ENCODE measurements around the gene BIN2. TPM values are rescaled to one million over a fixed set of nuclear protein-coding genes. Genes with fewer than 3 reads are reported as not detected.

Gene BIN2
- total RNA-seq, 1 donor from 2014 or later, result 0.18 TPM

DNA sequence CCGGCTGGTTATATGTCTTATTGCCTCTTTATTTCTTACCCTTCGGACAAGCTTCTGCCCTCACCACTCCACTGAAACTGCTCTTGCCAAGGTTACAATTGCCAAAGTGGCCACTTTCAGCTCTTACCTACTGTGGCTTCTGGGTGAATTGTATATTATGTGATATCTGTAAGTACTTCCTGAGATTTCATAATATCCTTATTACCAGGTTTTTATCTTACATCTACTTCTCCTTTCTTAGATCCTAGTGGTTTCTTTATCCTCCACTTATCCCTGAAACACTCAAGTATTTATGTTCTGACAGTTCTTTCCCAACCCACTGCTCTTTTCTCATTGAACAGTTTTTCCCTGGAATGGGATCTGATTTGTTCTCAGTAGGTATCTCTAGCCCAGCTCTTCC is 12.0 kb upstream of the BIN2 start:
- peaks cover 4% of the 10 kb centered on the region for H3K4me1 Mint-ChIP-seq
- H3K27me3 Mint-ChIP-seq (ENCODE audit: low read depth), result no peaks in the 10 kb centered on the region
- no peak for TF ChIP-seq CTCF (IDR thresholded peaks at IDR 0.05; ENCODE audit: unreplicated experiment)
- no peak overlapping the region for H3K27ac Mint-ChIP-seq
- DNase-seq (ENCODE audit: low spot score in 2 of 2, unreplicated experiment in 2 of 2), result no peak
- H3K36me3 Mint-ChIP-seq, result no peaks in the 10 kb centered on the region
- H3K9me3 Mint-ChIP-seq, result no peaks in the 10 kb centered on the region
- no peak overlapping the region for H3K4me3 Mint-ChIP-seq

GRCh38 chr12:51334764-51335163 is 10.8 kb upstream of the BIN2 start:
- H3K36me3 Mint-ChIP-seq, result no peaks in the 10 kb centered on the region
- no peak overlapping the region for H3K27ac Mint-ChIP-seq
- DNase-seq (ENCODE audit: low spot score in 2 of 2, unreplicated experiment in 2 of 2), result no peak
- no peaks in the 10 kb centered on the region for H3K9me3 Mint-ChIP-seq
- peaks cover 4% of the 10 kb centered on the region for H3K4me1 Mint-ChIP-seq
- H3K4me3 Mint-ChIP-seq, result no peak overlapping the region
- TF ChIP-seq CTCF (IDR thresholded peaks at IDR 0.05; ENCODE audit: unreplicated experiment), result no peak
- no peaks in the 10 kb centered on the region for H3K27me3 Mint-ChIP-seq (ENCODE audit: low read depth)

GRCh38 chr12:51333536-51333935 is 9.6 kb upstream of the BIN2 start:
- no peaks in the 10 kb centered on the region for H3K27me3 Mint-ChIP-seq (ENCODE audit: low read depth)
- peaks cover 4% of the 10 kb centered on the region for H3K4me1 Mint-ChIP-seq
- no peaks in the 10 kb centered on the region for H3K9me3 Mint-ChIP-seq
- no peak overlapping the region for H3K4me3 Mint-ChIP-seq
- TF ChIP-seq CTCF (IDR thresholded peaks at IDR 0.05; ENCODE audit: unreplicated experiment), result no peak
- DNase-seq (ENCODE audit: low spot score in 2 of 2, unreplicated experiment in 2 of 2), result no peak
- no peaks in the 10 kb centered on the region for H3K36me3 Mint-ChIP-seq
- no peak overlapping the region for H3K27ac Mint-ChIP-seq

- Mint-ChIP-seq H3K4me3 (no peak overlapping the region), H3K36me3 (no peaks in the 10 kb centered on the region), H3K4me1 (peaks cover 6% of the 10 kb centered on the region), H3K9me3 (no peaks in the 10 kb centered on the region), H3K27me3 (ENCODE audit: low read depth) (no peaks in the 10 kb centered on the region), H3K27ac (no peak overlapping the region)
- DNase-seq (ENCODE audit: low spot score in 2 of 2, unreplicated experiment in 2 of 2), result no peak
- TF ChIP-seq CTCF (IDR thresholded peaks at IDR 0.05; ENCODE audit: unreplicated experiment), result no peak
Measured at GRCh38 chr12:51330186-51330585, 6.2 kb upstream of the BIN2 start.

DNA sequence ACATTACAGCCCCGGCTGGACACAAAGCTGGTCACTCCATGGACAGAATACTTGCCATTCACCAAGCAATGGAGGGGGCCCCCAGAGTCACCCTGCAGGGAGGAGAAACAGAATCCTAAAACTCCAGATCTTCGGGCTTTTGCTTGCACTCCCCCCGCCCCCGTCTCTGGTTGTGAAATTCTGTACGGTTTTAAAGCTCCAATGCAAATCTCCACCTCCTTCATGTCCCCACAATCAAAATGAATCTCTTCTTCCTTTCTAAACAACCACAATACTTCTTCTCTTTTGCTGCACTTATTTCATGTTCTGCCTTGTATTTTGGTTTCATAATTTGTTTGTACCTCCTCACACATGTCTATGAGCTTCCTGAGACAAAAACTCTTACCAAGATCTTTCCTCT is 5.8 kb upstream of the BIN2 start:
- Mint-ChIP-seq H3K4me1 (peaks cover 6% of the 10 kb centered on the region), H3K9me3 (no peaks in the 10 kb centered on the region), H3K27ac (no peak overlapping the region), H3K4me3 (no peak overlapping the region), H3K36me3 (no peaks in the 10 kb centered on the region), H3K27me3 (ENCODE audit: low read depth) (no peaks in the 10 kb centered on the region)
- no peak for TF ChIP-seq CTCF (IDR thresholded peaks at IDR 0.05; ENCODE audit: unreplicated experiment)
- no peak for DNase-seq (ENCODE audit: low spot score in 2 of 2, unreplicated experiment in 2 of 2)

DNA sequence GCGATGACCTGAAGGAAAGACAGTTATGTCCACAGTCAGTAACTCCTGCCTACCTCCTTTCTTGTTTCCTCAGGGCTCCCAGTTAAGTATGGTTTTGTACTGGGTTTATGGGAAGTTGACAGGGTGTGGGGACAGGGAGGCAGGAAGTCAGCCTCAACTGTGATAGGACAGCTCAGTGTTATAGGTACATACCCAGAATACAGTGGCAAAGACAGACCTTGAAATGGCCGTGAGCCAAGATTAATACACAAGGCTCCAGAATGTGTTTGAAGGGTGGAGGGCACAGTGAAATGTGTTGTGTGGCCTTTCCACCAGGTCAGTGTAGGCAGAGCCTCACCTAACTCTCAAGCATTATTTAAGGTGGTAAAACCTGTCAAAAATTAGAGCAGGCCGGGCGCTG is 4.6 kb upstream of the BIN2 start:
- Mint-ChIP-seq H3K36me3 (no peaks in the 10 kb centered on the region), H3K4me1 (peaks cover 6% of the 10 kb centered on the region), H3K4me3 (no peak overlapping the region), H3K27ac (no peak overlapping the region), H3K27me3 (ENCODE audit: low read depth) (no peaks in the 10 kb centered on the region), H3K9me3 (no peaks in the 10 kb centered on the region)
- DNase-seq (ENCODE audit: low spot score in 2 of 2, unreplicated experiment in 2 of 2), result no peak
- no peak for TF ChIP-seq CTCF (IDR thresholded peaks at IDR 0.05; ENCODE audit: unreplicated experiment)

All from mesothelial cell of epicardium (in vitro differentiated cells).